AG04450 (cell line): ENCODE data around the gene CEP97. TPM values are rescaled to one million over a fixed set of nuclear protein-coding genes. Genes with fewer than 3 reads are reported as not detected.

Source experiments
- CTCF ChIA-PET: fragments of 300-600, 350-600 bp; formaldehyde crosslinking; extraction: SDS; loops from one replicate; lab custom pipeline; 2022; ENCODE audit warnings: antibody characterized with exemption, inconsistent platforms; lab: Charles Lee
- POLR2A ChIA-PET: fragments of 350-600 bp; formaldehyde crosslinking; extraction: SDS; loops from one replicate; lab custom pipeline; 2021; ENCODE audit warnings: antibody characterized with exemption, inconsistent platforms; lab: Yijun Ruan, JAX
- DNase-seq: peaks from one replicate; pipeline ENCODE4 v3.0.0-alpha.2; 2011; ENCODE audit warnings: low read depth, low spot score
- H3K27ac ChIP-seq: one replicate; pipeline ENCODE4 v1.5.1; 2012; ENCODE audit warnings: low read depth, low read length, control low read depth
- H3K27me3 ChIP-seq: one replicate; pipeline ENCODE4 v1.6.0; 2012; ENCODE audit warnings: low read length; ENCODE audit not compliant: control insufficient read depth, insufficient read depth
- H3K4me3 ChIP-seq: 2 replicates; pipeline ENCODE4 v1.5.1; 2011; ENCODE audit warnings: mild to moderate bottlenecking, low read depth, low read length, control low read depth
- H3K9me3 ChIP-seq: 2 replicates; pipeline ENCODE4 v1.5.1; 2012; ENCODE audit warnings: low read length; ENCODE audit not compliant: control insufficient read depth, insufficient read depth
- polyA plus RNA-seq: library from polyadenylated mRNA; depleted of rRNA; stranded (reverse); fragments of >200 nt; gene quantifications from 2 replicates; pipeline ENCODE4 v1.2.3, GENCODE V29; 2011
- TF ChIP-seq, protein P1 (sequence below): IDR thresholded peaks from 2 replicates; pipeline ENCODE4 v1.5.1; 2011; ENCODE audit warnings: low read depth, low read length, control low read depth, inconsistent platforms

The CEP97 gene
- polyA plus RNA-seq, 1 experiment, result 2.4 TPM

DNA sequence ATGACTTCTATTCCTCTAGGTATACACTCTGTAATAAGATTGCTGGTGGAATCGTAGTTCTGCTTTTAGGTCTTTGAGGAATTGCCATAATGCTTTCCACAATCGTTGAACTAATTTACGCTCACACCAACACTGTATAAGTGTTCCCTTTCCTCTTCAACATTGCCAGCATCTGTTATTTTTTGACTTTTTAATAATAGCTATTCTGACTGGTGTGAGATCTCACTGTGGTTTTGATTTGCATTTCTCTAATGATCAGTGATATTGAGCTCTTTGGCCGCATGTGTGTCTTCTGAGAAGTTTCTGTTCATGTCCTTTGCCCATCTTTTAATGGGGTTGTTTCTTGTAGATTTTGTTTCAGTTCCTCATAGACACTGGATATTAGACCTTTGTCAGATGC is 67.4 kb downstream of the CEP97 start:
- no peak overlapping the region for H3K4me3 ChIP-seq
- no peaks in the 10 kb centered on the region for H3K9me3 ChIP-seq
- POLR2A ChIA-PET, result no interaction called here
- no peaks in the 10 kb centered on the region for H3K27me3 ChIP-seq
- DNase-seq, result no peak
- CTCF ChIA-PET, result interaction anchor here (0.6 to 4.2 kb wide), 2 partner anchors 11 to 74 kb away, joined by 3 to 39 read pairs; no protein-coding TSS in a partner anchor
- H3K27ac ChIP-seq, result no peak overlapping the region
- TF ChIP-seq, protein P1, sequence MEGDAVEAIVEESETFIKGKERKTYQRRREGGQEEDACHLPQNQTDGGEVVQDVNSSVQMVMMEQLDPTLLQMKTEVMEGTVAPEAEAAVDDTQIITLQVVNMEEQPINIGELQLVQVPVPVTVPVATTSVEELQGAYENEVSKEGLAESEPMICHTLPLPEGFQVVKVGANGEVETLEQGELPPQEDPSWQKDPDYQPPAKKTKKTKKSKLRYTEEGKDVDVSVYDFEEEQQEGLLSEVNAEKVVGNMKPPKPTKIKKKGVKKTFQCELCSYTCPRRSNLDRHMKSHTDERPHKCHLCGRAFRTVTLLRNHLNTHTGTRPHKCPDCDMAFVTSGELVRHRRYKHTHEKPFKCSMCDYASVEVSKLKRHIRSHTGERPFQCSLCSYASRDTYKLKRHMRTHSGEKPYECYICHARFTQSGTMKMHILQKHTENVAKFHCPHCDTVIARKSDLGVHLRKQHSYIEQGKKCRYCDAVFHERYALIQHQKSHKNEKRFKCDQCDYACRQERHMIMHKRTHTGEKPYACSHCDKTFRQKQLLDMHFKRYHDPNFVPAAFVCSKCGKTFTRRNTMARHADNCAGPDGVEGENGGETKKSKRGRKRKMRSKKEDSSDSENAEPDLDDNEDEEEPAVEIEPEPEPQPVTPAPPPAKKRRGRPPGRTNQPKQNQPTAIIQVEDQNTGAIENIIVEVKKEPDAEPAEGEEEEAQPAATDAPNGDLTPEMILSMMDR, result no peak

DNA sequence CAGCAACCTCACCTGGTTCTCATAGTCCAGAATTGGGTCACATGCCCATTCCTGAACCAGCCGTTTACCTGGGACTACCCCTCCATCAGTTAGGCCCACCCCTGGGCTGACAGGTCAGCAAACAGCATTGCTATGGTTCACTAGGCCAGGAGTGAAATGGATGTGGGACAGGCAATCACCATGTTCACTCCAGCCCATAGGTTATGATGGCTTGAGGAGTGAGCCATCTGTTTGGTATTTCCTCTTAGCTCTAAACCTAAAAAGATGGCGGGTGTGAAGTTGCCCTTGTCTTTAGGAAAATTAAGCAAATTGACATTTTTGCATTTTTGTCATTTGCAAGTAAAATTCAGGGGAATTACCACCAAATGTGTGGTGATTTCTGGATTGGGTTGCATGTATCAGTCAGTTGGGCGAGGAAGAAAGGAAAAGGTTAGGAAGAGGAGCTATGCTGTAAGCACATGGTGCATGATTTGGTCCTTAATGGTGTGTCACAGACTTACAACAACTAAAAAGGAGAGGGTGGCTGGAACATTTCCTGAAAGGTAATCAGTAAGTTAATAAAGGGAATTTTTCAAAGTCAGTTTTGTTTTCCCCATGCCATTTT is 71.8 kb downstream of the CEP97 start:
- CTCF ChIA-PET, result interaction anchor here (1.0 to 21.5 kb wide), 2 partner anchors 13 to 429 kb away, joined by 4 to 821 read pairs; no protein-coding TSS in a partner anchor
- DNase-seq, result no peak
- Histone ChIP-seq H3K27me3 (no peaks in the 10 kb centered on the region), H3K27ac (no peak overlapping the region), H3K4me3 (no peak overlapping the region), H3K9me3 (no peaks in the 10 kb centered on the region)
- TF ChIP-seq, protein P1, result no peak
- POLR2A ChIA-PET, result no interaction called here

DNA sequence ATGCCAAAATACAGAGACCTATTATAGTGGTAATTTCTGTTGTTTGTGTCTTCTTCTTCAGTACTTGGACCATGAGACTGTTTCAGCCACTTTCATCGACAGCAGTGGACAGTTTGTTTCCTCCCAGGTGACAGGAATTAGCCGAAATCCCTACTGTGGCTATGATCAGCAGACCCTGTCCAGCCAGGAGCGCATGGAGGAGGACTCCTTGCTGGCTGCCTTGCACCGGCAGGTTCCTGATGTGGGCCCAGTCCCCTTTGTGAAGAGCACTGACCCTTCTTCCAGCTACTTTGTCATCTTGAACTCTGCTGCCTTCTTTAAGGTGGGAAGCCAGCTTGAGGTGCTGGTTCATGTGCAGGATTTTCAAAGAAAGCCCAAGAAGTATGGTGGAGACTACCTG is 76.8 kb downstream of the CEP97 start:
- H3K27ac ChIP-seq, result no peak overlapping the region
- no peaks in the 10 kb centered on the region for H3K27me3 ChIP-seq
- H3K4me3 ChIP-seq, result no peak overlapping the region
- no peak for DNase-seq
- ChIA-PET POLR2A (no interaction called here), CTCF (interaction anchor here (1.1 to 21.5 kb wide), 5 partner anchors 10 to 736 kb away, joined by 3 to 821 read pairs (median 26); no protein-coding TSS in a partner anchor)
- H3K9me3 ChIP-seq, result no peaks in the 10 kb centered on the region
- TF ChIP-seq, protein P1, result no peak

DNA sequence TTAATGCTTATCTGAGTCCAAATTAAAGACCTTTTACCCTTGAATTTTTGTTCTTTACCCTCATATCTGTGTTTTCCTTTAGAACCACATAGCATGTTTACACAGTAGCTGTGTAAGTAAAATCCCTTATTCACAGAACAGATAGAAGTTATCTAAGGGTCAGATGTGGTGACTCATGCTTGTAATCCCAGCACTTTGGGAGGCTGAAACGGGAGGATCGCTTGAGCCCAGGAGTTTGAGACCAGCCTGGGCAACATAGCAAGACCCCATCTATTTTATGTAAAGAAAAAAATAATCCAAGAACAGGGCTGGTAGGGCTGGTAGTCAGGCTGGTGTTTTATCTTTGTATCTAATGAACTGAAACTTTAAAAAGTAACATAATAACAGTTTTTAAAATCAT is 77.8 kb downstream of the CEP97 start:
- CTCF ChIA-PET, result interaction anchor here (0.6 to 21.5 kb wide), 34 partner anchors 9 to 735 kb away, joined by 3 to 821 read pairs (median 4); no protein-coding TSS in a partner anchor
- Histone ChIP-seq H3K9me3 (no peaks in the 10 kb centered on the region), H3K27me3 (no peaks in the 10 kb centered on the region), H3K27ac (no peak overlapping the region), H3K4me3 (no peak overlapping the region)
- DNase-seq, result no peak
- TF ChIP-seq, protein P1, result no peak
- POLR2A ChIA-PET, result interaction anchor here (0.5 kb wide), 1 partner anchor 26 kb away, joined by 3 read pairs; no protein-coding TSS in a partner anchor

DNA sequence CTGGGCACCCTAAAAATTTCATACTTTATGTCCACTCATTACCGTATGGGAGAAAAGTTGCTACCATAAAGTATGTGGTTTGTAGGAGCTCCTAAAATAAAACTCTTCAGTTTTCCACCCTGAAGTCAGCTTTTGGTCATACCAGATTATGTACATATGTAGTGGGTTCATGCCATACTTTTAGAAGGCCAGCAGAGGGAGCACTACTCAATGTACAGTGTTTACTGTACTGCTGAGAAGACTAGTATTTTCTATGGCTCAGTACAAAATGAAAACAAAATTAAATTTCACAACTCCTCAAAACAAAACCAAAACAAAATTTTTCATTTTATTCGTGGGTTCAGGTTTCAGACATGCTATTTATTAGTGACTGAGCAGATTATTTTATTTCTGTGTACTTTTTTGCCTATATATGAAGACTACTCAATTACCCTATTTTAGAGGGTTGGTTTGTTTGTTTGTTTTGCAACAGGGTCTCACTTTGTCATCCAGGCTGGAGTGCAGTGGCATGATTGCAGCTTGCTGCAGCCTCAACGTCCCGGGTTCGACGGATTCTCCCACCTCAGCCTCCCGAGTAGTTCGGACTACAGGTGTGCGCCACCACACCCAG is 78.9 kb downstream of the CEP97 start:
- Histone ChIP-seq H3K27me3 (no peaks in the 10 kb centered on the region), H3K4me3 (no peak overlapping the region), H3K27ac (no peak overlapping the region), H3K9me3 (no peaks in the 10 kb centered on the region)
- DNase-seq, result peak; percentile 54
- CTCF ChIA-PET, result interaction anchor here (0.6 to 21.5 kb wide), 63 partner anchors 8 to 1586 kb away, joined by 3 to 821 read pairs (median 3); no protein-coding TSS in a partner anchor
- POLR2A ChIA-PET, result interaction anchor here (0.8 to 1.1 kb wide), 2 partner anchors 46 to 422 kb away, joined by 3 to 4 read pairs; partner anchors contain the start of gene NFKBIZ
- TF ChIP-seq, protein P1, result peak; percentile 86
